Natural killer cell (primary cell): ENCODE measurements around the gene CRTC1. TPM values are rescaled to one million over a fixed set of nuclear protein-coding genes. Genes with fewer than 3 reads are reported as not detected.
"Not testable (repeated sequence)": the region's sequence is repeated elsewhere in the genome, so short reads cannot be mapped to it uniquely, and the experiment has no call there.

ENCODE experiments used
- ATAC-seq, 3 donors: fragments of 150-1000 bp in 2 of 3; fragments of 200-7000 bp in 1 of 3; cut with Tn5 transposase; 1 replicate in 1 of 3; 2 replicates in 2 of 3; pipeline ENCODE4 v1.10.0; 2021; ENCODE audit warnings: mild to moderate bottlenecking in 2 of 3, moderate library complexity in 2 of 3
- DNase-seq, 2 donors: peaks; one replicate each; pipeline versions ENCODE4 v3.0.0 to v3.0.0-alpha.2; 2013 to 2021; ENCODE audit warnings: mixed read lengths in 1 of 2
- H3K27ac ChIP-seq: one replicate; pipeline ENCODE4 v1.5.1; 2013; ENCODE audit warnings: mild to moderate bottlenecking, low read length
- H3K27me3 ChIP-seq: one replicate; pipeline ENCODE4 v1.6.1; 2013; ENCODE audit warnings: low read length; ENCODE audit not compliant: control insufficient read depth, insufficient read depth
- H3K36me3 ChIP-seq: one replicate; pipeline ENCODE4 v1.6.1; 2013; ENCODE audit warnings: low read length; ENCODE audit not compliant: control insufficient read depth, insufficient read depth
- H3K4me1 ChIP-seq: one replicate; pipeline ENCODE4 v1.6.1; 2013; ENCODE audit warnings: low read length; ENCODE audit not compliant: control insufficient read depth, insufficient read depth
- H3K4me3 ChIP-seq: one replicate; pipeline ENCODE4 v1.5.1; 2013; ENCODE audit warnings: low read length
- H3K9me3 ChIP-seq: one replicate; pipeline ENCODE4 v1.6.1; 2013; ENCODE audit warnings: low read length; ENCODE audit not compliant: control insufficient read depth, insufficient read depth
- H3K27ac Mint-ChIP-seq, 2 donors: one replicate each; pipeline ENCODE4 v1.8.0; 2022; ENCODE audit warnings: mild to moderate bottlenecking in 2 of 2, mixed read lengths in 2 of 2, moderate library complexity in 1 of 2
- H3K27me3 Mint-ChIP-seq, 2 donors: one replicate each; pipeline ENCODE4 v1.8.0; 2022; ENCODE audit warnings: low read depth in 2 of 2, mixed read lengths in 2 of 2
- H3K36me3 Mint-ChIP-seq: one replicate; pipeline ENCODE4 v1.8.0; 2022; ENCODE audit warnings: mixed read lengths
- H3K4me1 Mint-ChIP-seq, 2 donors: one replicate each; pipeline ENCODE4 v1.8.0; 2022; ENCODE audit warnings: mixed read lengths in 2 of 2
- H3K4me3 Mint-ChIP-seq: one replicate; pipeline ENCODE4 v1.8.0; 2022; ENCODE audit warnings: mild to moderate bottlenecking, moderate library complexity, mixed read lengths
- H3K9me3 Mint-ChIP-seq, 2 donors: one replicate each; pipeline ENCODE4 v1.8.0; 2022; ENCODE audit warnings: mixed read lengths in 2 of 2
- WGBS: methylation state at CpG from one replicate; pipeline ENCODE4 v1.1.7; 2013; ENCODE audit warnings: missing lambda C conversion rate; ENCODE audit not compliant: insufficient coverage; 5-methylcytosine and 5-hydroxymethylcytosine counted together
- intact Hi-C: fragments of 100-400 bp; cut with micrococcal nuclease; formaldehyde crosslinking; loops from one replicate; pipeline ENCODE4 v1.14.2; 2022
- total RNA-seq, 4 donors: library from RNA; stranded (reverse); fragments of 120-200 nt in 1 of 4; gene quantifications; one replicate each; pipeline versions ENCODE4 v1.2.3 to v1.2.4, GENCODE V29; 2013 to 2022
- TF ChIP-seq, protein P1 (sequence below): fragments of 200-600 bp; IDR thresholded peaks from one replicate; pipeline ENCODE4 v1.8.0; 2022; ENCODE audit warnings: antibody characterized with exemption

The CRTC1 gene
- total RNA-seq, 3 donors from 2014 or later (not counting 1 experiment from before 2014, with no cell fraction given): 14.1 to 17.0 (median 14.3) TPM

GRCh38 chr19:18733196-18733647 is 49.7 kb downstream of the CRTC1 start:
- Mint-ChIP-seq H3K4me3 (no peak overlapping the region), H3K27ac (no peak overlapping the region), H3K36me3 (no peaks in the 10 kb centered on the region), H3K4me1 (peaks cover 12 to 17% of the 10 kb centered on the region in 2 donors), H3K27me3 (no peaks in the 10 kb centered on the region), H3K9me3 (no peaks in the 10 kb centered on the region)
- DNase-seq (no peak), ATAC-seq (no peak)
- Histone ChIP-seq H3K9me3 (no peaks in the 10 kb centered on the region), H3K27me3 (no peaks in the 10 kb centered on the region), H3K27ac (no peak overlapping the region), H3K4me1 (peaks cover 7% of the 10 kb centered on the region), H3K36me3 (no peaks in the 10 kb centered on the region), H3K4me3 (no peak overlapping the region)
- 86% methylated on average over 11 of the region's 11 CpGs for WGBS
- TF ChIP-seq, protein P1, sequence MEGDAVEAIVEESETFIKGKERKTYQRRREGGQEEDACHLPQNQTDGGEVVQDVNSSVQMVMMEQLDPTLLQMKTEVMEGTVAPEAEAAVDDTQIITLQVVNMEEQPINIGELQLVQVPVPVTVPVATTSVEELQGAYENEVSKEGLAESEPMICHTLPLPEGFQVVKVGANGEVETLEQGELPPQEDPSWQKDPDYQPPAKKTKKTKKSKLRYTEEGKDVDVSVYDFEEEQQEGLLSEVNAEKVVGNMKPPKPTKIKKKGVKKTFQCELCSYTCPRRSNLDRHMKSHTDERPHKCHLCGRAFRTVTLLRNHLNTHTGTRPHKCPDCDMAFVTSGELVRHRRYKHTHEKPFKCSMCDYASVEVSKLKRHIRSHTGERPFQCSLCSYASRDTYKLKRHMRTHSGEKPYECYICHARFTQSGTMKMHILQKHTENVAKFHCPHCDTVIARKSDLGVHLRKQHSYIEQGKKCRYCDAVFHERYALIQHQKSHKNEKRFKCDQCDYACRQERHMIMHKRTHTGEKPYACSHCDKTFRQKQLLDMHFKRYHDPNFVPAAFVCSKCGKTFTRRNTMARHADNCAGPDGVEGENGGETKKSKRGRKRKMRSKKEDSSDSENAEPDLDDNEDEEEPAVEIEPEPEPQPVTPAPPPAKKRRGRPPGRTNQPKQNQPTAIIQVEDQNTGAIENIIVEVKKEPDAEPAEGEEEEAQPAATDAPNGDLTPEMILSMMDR: no peak
- intact Hi-C loops: no loop called here

- H3K4me1 ChIP-seq, H3K27ac Mint-ChIP-seq, DNase-seq, H3K36me3 Mint-ChIP-seq, H3K9me3 ChIP-seq, H3K27ac ChIP-seq, H3K9me3 Mint-ChIP-seq, intact Hi-C loops, H3K4me3 Mint-ChIP-seq, H3K27me3 ChIP-seq, H3K4me3 ChIP-seq, ATAC-seq, H3K27me3 Mint-ChIP-seq, H3K36me3 ChIP-seq: not testable (repeated sequence)
- peaks cover 12 to 17% of the 10 kb centered on the region in 2 donors for H3K4me1 Mint-ChIP-seq
- 94% methylated on average over 11 of the region's 11 CpGs for WGBS
Measured at GRCh38 chr19:18733762-18734332, 50.4 kb downstream of the CRTC1 start.

DNA sequence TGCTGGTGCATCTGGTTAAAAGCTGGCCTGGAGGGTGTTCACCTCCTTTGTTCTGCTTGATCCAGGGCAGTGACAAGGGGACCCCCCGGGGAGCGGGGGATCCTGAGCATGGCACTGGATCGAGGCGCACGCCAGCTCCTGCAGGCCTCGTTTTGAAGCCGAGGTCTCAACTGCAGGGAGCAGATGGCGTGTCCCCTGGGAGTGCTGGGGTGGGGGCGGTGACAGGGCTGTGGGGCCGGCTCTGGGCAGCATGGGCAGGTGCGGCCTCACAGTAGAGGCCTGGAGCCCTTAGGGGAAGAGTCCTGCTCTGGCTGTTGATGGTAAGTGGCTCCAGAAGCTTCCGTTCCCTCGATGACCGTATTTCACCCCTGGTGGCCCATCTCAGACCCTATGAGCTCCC is 51.8 kb downstream of the CRTC1 start:
- ATAC-seq (no peak), DNase-seq (no peak)
- no peak overlapping the region for H3K27ac ChIP-seq
- peaks cover 7% of the 10 kb centered on the region for H3K4me1 ChIP-seq
- Mint-ChIP-seq H3K9me3 (no peaks in the 10 kb centered on the region), H3K27me3 (no peaks in the 10 kb centered on the region), H3K4me3 (no peak overlapping the region), H3K27ac (no peak overlapping the region), H3K36me3 (no peaks in the 10 kb centered on the region), H3K4me1 (peaks cover 12 to 17% of the 10 kb centered on the region in 2 donors)
- H3K27me3 ChIP-seq: no peaks in the 10 kb centered on the region
- 83% methylated on average over 14 of the region's 14 CpGs for WGBS
- no peaks in the 10 kb centered on the region for H3K36me3 ChIP-seq
- H3K4me3 ChIP-seq: no peak overlapping the region
- intact Hi-C loops: no loop called here
- TF ChIP-seq, protein P1: no peak
- H3K9me3 ChIP-seq: no peaks in the 10 kb centered on the region

DNA sequence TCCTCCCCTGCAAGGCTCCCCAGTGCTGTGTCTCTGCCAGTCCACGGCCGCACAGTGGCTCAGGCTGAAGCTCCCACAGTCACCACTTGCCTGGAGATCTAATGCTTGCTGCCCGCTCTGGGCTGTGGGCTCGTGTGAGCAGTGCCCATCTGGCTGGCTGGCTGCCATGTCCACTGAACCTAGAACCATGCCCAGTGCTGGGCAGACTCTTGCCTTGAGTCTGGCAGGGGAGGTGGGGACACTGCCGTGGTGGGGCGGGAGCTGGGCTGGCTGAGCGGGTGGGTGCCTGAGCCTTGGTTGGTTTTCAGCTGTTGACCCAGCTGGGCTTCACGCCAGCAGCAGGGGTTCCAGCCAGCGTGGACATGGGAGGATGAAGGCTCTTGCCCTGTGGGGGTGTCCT is 52.3 kb downstream of the CRTC1 start:
- Histone ChIP-seq H3K27ac (no peak overlapping the region), H3K4me3 (no peak overlapping the region), H3K9me3 (no peaks in the 10 kb centered on the region), H3K36me3 (no peaks in the 10 kb centered on the region), H3K27me3 (no peaks in the 10 kb centered on the region), H3K4me1 (peaks cover 7% of the 10 kb centered on the region)
- intact Hi-C loops: no loop called here
- TF ChIP-seq, protein P1: no peak
- Mint-ChIP-seq H3K36me3 (no peaks in the 10 kb centered on the region), H3K4me3 (no peak overlapping the region), H3K4me1 (peaks cover 12 to 15% of the 10 kb centered on the region in 2 donors), H3K27me3 (no peaks in the 10 kb centered on the region), H3K27ac (no peak overlapping the region), H3K9me3 (no peaks in the 10 kb centered on the region)
- ATAC-seq: no peak
- WGBS: 93% methylated on average over 9 of the region's 9 CpGs
- DNase-seq: no peak
